Stimulated activated CD8-positive, alpha-beta memory T cell treated with anti-CD3 and anti-CD28 coated beads, Interleukin-7, amount 100 ng/mL, for 24 hours (primary cell): ENCODE measurements around the gene DRC7.

Source experiments
- DNase-seq: peaks from one replicate; pipeline ENCODE4 v3.0.0-alpha.2; 2020; ENCODE audit warnings: low read depth

The DRC7 gene

DNA sequence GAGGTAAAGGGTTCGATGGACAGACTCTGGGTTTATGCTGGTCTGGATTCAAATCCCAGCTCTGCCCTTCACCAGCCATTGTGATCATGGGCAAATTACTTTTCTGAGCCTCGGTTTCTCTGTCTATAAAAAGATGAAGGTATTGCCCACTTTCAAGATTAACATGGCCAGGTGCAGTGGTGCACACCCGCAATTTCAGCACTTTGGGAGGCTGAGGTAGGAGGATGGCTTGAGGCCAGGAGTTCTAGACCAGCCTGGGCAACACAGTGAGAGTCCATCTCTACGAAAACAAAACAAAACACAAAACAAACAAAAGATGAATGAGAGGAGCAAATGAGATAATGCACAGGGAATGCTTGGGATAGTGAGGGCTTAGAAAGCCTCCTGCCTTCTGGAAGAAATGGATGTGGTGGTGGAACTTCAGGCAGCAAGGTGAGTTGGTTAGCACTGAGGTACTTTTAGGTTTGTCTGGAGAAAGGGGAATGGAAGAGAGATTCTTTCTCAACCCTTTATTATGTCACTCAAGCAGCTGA lies 18.0 kb upstream of the DRC7 start:
- DNase-seq, result no peak

DNA sequence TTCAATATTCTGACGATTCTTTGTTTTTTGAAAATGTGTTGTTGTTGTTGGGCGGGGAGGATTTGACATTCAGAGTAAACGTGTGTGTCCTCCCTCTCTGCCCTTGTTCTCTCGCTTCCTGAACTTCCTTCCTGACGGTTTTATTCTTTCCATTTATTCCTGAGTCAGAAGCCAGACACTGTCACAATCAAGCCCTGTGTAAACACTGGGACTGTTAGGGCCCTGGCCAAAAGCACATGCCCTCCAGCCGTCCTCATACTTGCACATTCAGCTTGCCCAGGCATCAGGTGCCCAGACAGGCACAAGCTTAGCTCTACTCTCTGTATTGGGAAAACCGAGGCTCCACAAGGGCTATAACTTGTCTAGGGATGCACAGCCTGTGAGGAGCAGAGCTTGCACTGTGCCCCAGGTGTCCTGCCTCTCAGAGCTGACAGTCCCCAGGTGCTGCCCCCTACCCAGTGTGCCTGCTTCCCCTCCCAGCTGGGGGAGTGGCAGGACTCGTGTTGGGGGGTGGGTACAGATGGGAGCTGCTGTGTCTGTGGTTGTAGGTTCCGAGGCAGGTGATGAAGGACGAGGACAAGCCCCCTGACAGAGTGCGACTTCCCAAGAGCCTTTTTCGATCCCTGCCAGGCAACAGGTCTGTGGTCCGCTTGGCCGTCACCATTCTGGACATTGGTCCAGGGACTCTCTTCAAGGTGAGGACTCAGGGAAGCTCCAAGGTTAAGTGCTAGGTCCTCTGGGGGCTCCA lies 16.8 kb upstream of the DRC7 start:
- no peak for DNase-seq

DNA sequence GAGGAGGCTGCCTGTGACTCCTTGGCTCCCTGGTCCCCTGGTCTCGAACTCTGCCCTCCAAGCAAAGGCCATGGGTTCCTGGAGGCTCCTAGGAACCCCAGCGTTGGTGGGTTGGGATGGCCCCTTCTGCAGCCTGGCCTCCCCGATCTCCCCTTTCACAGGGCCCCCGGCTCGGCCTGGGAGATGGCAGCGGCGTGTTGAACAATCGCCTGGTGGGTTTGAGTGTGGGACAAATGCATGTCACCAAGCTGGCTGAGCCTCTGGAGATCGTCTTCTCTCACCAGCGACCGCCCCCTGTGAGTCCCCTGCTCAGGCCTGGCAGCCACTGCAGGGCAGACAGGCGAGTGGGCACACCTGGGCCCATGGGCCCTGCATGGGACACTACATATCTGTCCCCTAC lies 15.6 kb upstream of the DRC7 start:
- no peak for DNase-seq

DNA sequence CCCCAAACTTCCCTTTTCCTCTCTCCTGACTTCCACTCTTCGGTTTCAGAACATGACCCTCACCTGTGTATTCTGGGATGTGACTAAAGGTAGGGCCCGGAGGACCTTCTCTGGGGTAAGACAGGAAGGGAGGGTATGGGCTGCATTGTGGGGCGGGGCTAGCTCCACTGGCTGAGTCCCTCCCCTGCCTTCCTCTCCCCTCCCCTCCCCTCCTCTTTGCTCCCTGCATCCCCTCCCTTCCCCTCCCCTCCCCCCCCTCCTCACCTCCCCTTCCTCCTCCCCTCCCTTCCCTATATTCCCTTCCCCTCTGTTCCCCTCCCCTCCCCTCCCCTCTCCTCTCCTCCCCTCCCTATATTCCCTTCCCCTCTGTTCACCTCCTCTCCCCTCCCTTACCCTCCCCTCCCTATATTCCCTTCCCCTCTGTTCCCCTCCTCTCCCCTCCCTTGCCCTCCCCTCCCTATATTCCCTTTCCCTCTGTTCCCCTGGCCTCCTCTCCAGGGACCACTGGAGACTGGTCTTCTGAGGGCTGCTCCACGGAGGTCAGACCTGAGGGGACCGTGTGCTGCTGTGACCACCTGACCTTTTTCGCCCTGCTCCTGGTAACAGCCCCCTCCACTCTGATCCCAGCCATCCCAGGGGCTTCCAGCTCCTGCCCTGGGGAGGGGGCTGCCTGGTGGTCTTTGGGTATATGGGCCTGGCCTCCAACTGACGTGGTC lies 14.7 kb upstream of the DRC7 start:
- no peak for DNase-seq

DNA sequence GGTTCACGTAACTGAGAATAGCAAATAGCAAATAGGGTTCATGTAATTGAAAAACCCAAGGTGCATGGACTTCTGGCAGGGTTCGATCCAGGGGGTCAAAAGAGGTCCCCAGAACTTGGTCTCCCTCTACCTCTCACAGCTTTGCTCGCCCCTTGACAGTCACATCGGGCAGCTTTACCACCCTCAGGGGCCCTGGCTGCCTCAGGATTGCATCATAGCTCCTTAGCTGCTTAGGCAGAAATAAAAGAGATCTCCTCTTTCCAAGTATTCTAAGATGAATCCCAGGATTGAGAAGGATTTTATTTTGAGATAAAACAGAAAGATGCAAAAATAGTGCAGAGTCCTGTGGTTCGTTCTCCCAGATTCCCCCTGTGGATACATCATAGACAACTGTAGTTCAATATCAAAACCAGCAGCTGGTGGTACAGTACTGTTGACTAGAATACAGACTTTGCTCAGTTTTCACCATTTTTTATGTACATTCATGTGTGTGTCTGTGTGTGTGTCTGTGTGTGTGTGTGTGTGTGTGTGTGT lies 13.7 kb upstream of the DRC7 start:
- DNase-seq, result no peak

DNA sequence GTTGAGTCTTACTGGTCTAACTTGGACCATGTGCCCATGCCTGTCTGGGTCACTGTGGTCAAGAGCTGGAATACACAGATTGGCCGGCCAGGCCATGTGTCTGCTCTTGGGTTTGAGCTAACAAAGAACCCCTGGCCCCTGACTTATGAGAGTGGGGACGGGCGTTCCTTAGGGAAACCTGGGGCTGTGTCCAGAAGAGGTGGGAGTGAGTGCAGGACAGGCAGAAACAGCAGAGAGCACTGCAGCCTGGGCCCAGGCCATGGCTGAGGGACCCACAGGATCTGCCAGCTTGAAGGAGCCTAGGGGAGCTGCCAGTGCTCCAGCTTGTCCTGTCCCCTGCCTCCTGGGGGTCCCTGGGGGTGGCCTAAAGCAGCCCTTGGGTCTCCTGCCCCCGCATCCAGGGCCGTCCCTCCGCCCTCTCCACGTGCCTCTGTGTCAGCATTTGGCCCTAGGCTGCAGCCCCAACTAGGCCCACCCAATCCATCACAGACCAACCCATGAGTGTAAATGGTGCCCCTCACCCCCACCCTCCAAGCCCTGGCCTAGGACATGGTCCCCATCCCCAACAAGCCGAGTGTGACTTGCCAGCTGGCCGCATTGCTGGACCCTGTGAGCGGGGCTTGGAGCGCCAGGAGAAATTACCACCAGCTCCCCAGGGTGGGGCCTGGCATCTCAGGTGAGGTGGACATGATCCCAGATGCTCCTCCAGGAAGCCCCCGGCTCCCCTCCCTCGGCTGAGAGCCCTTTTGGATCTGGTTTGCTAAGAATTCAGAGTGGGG lies 12.5 kb upstream of the DRC7 start:
- DNase-seq, result no peak

DNA sequence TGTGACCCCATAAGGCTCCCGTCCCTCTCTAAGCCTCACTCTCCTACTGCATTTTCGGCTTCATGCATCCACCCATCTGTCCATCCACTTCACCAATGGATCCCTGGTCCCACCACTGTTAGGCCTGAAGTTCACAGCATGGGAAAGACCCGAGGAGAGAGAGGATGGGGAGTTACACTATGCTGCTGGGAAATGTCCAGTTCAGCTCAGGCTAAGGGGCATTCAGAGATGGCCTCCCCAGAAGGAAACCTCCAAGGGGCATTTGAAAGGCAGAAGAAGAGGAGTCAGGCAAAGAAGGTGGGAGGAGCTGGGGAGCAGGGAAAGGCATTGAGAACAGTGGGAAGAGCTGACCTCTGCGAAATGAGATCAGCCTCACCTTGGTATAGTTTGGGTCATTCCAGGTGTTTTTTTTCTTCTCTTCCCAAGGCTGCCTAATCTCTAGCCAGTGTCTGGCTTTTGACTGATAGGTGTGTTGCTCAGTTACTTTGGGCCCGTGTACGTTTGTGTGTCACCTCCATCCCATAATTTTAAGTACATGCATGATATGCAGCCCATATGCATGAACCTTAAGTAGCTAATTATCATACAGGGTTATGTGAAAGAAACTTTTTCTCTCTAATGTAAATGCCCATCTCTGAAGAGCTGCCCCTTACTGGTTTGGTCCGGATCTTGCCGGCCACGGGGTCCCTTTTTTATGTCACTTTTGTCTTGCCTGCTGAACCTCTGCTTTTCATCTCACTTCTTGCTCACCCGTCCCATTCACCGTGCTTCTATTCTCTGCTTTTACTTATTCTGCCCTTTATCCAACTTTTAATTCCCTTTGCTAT lies 11.6 kb upstream of the DRC7 start:
- DNase-seq, result no peak

DNA sequence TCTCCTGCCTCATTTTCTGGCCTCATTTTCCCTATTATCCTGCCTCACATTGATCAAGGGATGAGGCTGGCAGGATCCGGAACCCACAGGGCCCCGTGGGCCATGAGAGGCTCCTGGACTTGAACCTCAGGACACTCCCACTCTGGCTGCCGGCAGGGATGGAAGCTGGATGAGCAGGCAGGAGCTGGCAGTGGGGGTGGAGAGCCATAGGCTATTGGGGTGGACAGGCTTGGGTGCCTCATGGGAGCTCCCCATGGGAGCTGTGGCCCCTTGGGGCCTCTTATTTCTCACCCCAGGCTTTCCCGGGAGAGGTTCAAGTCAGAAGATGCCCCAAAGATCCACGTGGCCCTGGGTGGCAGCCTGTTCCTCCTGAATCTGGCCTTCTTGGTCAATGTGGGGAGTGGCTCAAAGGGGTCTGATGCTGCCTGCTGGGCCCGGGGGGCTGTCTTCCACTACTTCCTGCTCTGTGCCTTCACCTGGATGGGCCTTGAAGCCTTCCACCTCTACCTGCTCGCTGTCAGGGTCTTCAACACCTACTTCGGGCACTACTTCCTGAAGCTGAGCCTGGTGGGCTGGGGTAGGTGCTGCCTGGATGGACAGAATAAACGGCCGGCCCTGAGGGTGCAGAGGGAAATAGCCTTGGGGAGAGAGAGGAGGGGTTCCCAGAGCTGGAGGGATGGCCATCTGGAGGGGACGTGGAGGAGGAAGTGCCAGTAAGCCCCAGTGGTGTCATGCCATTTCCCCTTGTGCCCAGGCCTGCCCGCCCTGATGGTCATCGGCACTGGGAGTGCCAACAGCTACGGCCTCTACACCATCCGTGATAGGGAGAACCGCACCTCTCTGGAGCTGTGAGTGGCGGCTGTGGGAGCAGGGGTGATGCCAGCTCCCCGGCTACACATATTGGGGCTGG lies 10.7 kb upstream of the DRC7 start:
- no peak for DNase-seq

DNA sequence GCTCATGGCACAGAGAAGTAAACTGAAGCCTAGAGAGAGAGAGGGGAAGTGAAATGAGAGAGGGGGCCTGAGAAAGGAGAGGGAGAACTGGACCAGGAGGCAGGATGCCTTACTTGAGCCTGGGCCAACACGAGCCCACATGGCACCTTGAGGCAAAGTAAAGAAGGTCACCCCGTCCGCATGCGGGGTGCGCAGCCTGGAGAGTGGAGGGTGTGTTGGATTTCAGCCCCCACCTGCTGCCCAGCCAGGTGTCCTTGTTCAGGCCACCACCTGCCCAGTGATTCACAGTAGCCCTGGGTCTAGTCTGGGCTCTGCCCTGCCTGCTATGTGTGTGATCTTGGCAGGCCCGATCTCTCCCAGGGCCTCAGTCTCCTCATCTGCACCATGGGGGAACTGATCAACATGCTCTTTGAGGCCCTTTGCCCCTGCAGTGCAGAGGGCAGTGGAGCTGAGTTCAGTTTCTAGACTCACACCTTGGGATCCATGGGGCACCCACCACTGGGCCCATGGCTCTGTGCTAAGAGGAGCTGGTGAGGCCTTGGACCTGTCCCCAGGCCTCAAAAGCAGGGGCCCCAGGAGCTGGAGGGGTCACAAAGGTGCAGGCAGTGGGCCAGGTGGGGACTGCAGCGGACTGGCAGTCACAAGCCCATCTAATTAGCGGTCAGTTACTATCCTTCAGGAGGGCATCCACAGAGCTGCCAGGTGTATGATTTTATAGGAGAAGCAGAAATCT lies 9.8 kb upstream of the DRC7 start:
- no peak for DNase-seq

DNA sequence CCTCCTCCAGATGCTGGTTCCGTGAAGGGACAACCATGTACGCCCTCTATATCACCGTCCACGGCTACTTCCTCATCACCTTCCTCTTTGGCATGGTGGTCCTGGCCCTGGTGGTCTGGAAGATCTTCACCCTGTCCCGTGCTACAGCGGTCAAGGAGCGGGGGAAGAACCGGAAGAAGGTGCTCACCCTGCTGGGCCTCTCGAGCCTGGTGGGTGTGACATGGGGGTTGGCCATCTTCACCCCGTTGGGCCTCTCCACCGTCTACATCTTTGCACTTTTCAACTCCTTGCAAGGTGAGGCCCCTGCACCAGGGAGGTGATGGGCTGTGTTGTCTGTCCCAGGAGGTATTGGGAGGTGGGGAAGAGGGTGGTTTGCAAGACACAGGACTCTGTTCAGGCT lies 9.0 kb upstream of the DRC7 start:
- DNase-seq, result no peak

DNA sequence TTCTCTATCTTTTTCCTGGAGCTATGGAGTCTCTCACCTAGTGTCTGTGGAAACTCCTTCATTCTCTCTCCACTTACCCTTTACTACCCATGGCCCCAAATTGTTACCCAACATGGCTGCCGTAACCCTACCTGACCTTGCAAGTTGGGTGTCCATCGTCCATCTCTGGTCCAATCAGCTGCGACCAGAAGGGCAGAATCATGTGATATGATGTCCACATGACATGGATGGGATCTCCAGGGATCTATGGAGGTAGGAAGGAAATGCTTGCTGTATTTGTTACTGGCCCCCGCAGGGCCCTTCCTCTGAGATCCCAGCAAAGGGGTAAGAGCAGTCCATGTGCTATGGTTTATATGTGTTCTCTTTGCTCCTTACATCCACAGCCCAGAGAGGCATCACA lies 8.0 kb upstream of the DRC7 start:
- no peak for DNase-seq

DNA sequence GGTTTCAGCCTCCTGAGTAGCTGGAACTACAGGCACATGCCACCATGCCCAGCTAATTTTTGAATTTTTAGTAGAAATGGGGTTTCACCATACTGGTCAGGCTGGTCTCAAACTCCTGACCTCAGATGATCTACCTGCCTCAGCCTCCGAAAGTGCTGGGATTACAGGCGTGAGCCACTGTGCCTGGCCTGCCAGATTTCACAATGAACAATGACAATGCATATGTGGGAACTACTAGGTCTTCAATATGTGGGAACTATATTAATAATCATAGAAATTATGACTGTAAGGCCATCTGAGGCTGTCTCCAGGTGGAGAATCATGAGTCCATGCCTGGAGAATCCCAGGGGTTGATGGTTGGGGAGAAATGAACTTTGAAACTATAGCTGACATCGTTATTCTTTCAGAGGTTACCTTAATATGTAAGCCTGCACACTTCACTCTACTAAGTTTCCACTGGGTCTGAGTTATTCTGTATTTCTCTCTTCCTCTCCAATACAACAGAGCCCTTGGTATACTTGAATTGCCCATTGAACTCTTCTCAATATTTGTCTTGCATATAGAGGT lies 7.2 kb upstream of the DRC7 start:
- DNase-seq, result no peak

DNA sequence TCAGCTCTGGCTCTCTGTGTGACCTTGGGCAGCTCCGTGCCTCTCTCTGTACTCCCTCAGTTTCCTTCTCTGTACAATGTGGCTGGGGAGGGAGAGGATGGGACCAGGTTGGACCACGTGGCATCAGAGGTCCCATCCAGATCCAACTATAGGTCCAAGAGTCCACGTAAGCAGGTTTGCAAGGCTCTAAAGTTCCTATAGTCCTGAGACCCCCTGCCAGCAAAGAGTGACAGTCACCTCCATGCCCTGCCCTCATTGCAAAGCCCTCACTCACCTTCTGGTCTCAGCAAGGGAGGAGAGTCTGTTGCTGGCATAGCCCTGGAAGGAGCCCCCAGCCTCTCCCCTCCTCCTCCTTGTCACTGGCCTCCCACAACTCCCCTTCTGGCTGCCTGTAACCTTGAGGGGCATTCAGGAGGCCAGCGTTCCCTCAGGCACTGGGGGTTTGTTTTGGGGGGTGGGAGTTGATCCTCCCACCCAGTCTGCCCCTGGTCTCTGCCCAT lies 6.1 kb upstream of the DRC7 start:
- DNase-seq, result no peak

DNA sequence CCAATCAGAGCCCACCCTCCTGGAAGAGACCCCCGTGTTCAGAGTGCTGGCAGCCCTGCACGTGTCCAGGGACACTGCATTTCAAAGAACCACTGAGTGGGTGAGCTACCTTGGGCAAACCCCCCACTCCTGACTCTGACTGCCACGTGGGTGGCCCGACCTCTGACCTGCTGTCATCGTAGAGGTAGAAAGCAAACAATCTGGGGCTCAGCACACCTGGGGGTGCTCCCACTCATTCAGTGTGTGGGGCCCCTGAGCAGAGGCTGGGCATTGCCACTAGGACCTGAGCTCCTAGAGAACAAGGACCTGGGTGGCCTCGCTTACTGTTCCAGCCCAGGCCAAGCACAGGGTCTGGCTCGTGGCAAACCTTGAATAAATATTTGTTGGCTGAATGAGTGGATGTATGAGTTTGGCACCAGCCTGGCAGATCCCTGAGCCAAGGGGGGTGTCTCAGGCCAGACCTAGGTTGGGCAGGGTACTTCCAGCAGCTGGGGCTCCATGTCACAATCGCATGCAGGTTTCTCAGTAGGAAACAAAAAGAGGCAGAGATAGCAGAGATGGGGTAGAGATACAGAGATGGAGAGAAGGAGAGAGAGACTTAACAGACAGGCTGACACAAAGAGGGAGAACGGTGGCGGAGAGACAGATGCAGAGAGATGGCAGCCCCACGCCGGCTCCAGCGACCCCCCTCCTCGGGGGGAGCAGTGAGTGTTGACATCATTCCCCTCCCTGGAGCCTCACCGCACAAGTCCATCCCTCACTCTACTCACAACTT lies 5.4 kb upstream of the DRC7 start:
- no peak for DNase-seq

DNA sequence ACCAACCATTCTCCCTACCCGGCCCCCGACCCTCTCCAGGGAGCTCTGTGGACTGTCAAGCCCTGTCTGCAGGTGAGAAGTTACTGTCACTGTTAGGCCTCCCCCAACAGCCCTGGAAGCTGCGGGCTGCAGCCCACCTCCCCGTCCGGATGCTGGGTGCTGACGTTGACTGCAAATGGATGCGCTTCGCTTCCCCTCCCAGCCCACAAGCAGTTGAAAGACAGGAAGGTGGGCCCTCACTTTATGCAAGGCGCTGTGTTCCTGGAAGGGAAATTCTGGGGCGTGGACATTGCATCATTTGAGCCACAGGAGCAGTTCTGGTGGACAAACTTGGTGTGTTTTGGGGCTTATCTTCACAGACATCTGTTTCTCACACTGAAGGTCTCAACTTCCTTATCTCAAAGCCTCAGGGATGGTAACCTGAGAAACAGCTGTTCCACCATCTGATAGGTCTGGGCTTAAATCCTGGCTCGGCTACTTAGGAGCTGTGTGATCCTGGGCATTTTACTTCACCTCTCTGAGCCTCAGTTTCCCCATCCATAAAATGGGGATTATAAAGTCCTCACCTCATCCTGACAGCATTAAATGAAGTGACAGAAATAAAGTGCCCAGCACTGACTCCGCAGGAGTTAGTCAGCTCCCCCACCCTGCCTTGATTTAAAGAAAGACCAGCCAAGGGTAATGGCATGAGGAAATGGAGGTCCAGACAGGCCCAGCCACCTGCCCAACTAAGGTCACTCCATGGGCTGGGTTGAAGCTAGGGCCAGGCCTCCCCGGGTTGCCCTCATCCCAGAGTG lies 4.6 kb upstream of the DRC7 start:
- DNase-seq, result no peak

DNA sequence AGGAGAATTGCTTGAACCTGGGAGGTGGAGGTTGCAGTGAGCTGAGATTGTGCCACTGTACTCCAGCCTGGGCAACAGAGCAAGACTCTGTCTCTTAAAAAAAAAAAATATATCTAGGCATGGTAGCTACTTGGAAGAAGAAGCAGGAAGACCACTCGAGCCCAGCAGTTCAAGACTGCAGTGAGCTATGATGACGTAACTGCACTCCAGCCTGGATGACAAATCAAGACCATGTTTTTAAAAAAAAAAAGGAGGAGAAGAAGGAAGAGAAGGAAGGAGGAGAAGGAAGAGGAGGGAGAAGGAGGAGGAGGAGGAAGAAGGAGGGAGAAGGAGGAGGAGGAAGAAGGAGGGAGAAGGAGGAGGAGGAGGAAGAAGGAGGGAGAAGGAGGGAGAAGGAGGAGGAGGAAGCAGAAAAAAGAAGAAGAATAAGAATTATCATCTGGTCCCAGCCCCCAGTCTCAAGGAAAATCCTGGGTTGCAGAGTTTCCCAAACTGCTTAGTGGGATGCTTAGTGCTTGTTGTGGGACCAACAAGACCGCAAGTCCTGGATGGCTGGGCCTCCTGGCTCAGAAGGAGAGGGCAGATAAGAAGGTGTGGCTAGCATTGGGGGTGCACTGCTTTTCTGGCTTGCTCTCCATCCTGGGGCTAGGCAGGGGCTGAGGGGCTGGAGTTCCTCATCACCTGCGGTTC lies 3.7 kb upstream of the DRC7 start:
- no peak for DNase-seq

DNA sequence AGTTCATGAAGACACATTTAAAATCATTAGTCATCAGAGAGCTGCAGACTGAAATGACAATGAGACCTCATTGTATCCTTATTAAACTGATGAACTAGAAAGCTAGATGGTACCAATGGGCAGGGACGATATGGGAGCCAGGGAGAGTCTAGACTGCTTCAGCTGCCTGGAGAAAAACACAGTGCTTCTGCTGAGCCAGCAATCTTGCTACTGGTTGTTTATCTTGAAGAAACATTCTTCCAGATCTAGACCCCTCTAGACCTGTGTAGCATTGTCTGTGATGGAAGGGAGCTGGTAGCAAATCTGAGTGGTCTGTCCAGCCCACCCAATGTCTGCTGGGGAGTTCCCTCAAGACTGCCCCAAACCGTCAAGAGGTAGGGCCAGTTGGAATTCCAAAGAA lies 2.0 kb upstream of the DRC7 start:
- DNase-seq, result no peak
